B cell (primary cell): ENCODE results near the gene LGI4. TPM values are rescaled to one million over a fixed set of nuclear protein-coding genes. Genes with fewer than 3 reads are reported as not detected.

ENCODE experiments used
- ATAC-seq: fragments of 200-7000 bp; cut with Tn5 transposase; one replicate; pipeline ENCODE4 v1.10.0; 2021; ENCODE audit warnings: low read depth, mild to moderate bottlenecking, moderate number of reproducible peaks, moderate library complexity
- CTCF ChIA-PET: fragments of 350-600 bp; sonication (Branson Sonifier 250); formaldehyde crosslinking; loops from one replicate; lab custom pipeline; 2021; ENCODE audit warnings: antibody characterized with exemption, inconsistent platforms; lab: Charles Lee
- POLR2A ChIA-PET: fragments of 350-600 bp; sonication (Branson Sonifier 250); formaldehyde crosslinking; loops from one replicate; lab custom pipeline; 2021; ENCODE audit warnings: antibody characterized with exemption; lab: Charles Lee
- DNase-seq: peaks from one replicate; pipeline ENCODE4 v3.0.0; 2013
- H2AFZ ChIP-seq: 2 replicates; pipeline ENCODE4 v1.6.1; 2012; ENCODE audit warnings: mild to moderate bottlenecking, low read depth, low read length; ENCODE audit not compliant: insufficient read depth, poor library complexity, severe bottlenecking
- H3K27ac ChIP-seq, 2 donors: 1 replicate in 1 of 2; 2 replicates in 1 of 2; pipeline ENCODE4 v1.5.1; 2012 to 2013; ENCODE audit warnings: low read length in 2 of 2, mild to moderate bottlenecking in 2 of 2, moderate library complexity in 1 of 2
- H3K27me3 ChIP-seq, 4 experiments: fragments of 200-600 bp in 1 of 4; sonication (generic) in 1 of 4; replicated peaks in 1 of 4; 1 replicate in 2 of 4; 2 replicates in 2 of 4; pipeline versions ENCODE4 v1.6.1 to v1.7.0; 2013 to 2016; ENCODE audit warnings: low read length in 3 of 4, mild to moderate bottlenecking in 2 of 4, mixed read lengths in 1 of 4, moderate library complexity in 1 of 4; ENCODE audit not compliant: insufficient read depth in 4 of 4, control insufficient read depth in 3 of 4; ENCODE audit errors: control extremely low read depth in 1 of 4
- H3K36me3 ChIP-seq, 2 experiments: replicated peaks in 1 of 2; 1 replicate in 1 of 2; 2 replicates in 1 of 2; pipeline versions ENCODE4 v1.6.1 to v1.7.1; 2013; ENCODE audit warnings: low read length in 1 of 2; ENCODE audit not compliant: insufficient read depth in 2 of 2, control insufficient read depth in 1 of 2; ENCODE audit errors: control extremely low read depth in 1 of 2, extremely low read depth in 1 of 2
- H3K4me1 ChIP-seq, 2 donors: fragments of 200-600 bp in 1 of 2; sonication (generic) in 1 of 2; 1 replicate in 1 of 2; 2 replicates in 1 of 2; pipeline versions ENCODE4 v1.5.1 to v1.6.1; 2013 to 2017; ENCODE audit warnings: low read length in 2 of 2; ENCODE audit not compliant: control insufficient read depth in 2 of 2, insufficient read depth in 2 of 2
- H3K4me2 ChIP-seq: replicated peaks from 2 replicates; pipeline ENCODE3; 2012; ENCODE audit warnings: mild to moderate bottlenecking, low read depth, low read length; ENCODE audit not compliant: poor library complexity, severe bottlenecking
- H3K4me3 ChIP-seq, 5 experiments: fragments of 200-600 bp in 1 of 5; sonication (generic) in 1 of 5; 1 replicate in 3 of 5; 2 replicates in 2 of 5; pipeline versions ENCODE4 v1.5.1 to v1.7.0; 2011 to 2016; ENCODE audit warnings: low read length in 4 of 5, mild to moderate bottlenecking in 4 of 5, low read depth in 2 of 5, control low read depth in 1 of 5, moderate library complexity in 1 of 5; ENCODE audit not compliant: insufficient read depth in 1 of 5; ENCODE audit errors: control extremely low read depth in 1 of 5, extremely low read depth in 1 of 5
- H3K79me2 ChIP-seq: fragments of 200-600 bp; sonication (generic); one replicate; pipeline ENCODE4 v1.6.0; 2016; ENCODE audit warnings: low read length; ENCODE audit not compliant: control insufficient read depth, insufficient read depth
- H3K9ac ChIP-seq: fragments of 200-600 bp; sonication (generic); 2 replicates; pipeline ENCODE4 v1.6.1; 2017; ENCODE audit warnings: mild to moderate bottlenecking, low read length, moderate library complexity
- H3K9me3 ChIP-seq, 3 donors: one replicate each; pipeline versions ENCODE4 v1.6.1 to v1.7.1; 2013; ENCODE audit warnings: low read length in 2 of 3; ENCODE audit not compliant: control insufficient read depth in 2 of 3, insufficient read depth in 1 of 3; ENCODE audit errors: control extremely low read depth in 1 of 3
- H4K20me1 ChIP-seq: 2 replicates; pipeline ENCODE4 v1.6.0; 2012; ENCODE audit warnings: mild to moderate bottlenecking, low read length; ENCODE audit not compliant: insufficient read depth, control insufficient read depth, poor library complexity, severe bottlenecking
- H3K27ac Mint-ChIP-seq: one replicate; pipeline ENCODE4 v1.8.0; 2021; ENCODE audit warnings: mixed read lengths
- H3K27me3 Mint-ChIP-seq: one replicate; pipeline ENCODE4 v1.8.0; 2021; ENCODE audit warnings: mixed read lengths
- H3K4me1 Mint-ChIP-seq: one replicate; pipeline ENCODE4 v1.8.0; 2021; ENCODE audit warnings: mixed read lengths
- H3K4me3 Mint-ChIP-seq: one replicate; pipeline ENCODE4 v1.8.0; 2021; ENCODE audit warnings: mixed read lengths
- H3K9me3 Mint-ChIP-seq: one replicate; pipeline ENCODE4 v1.8.0; 2022; ENCODE audit warnings: mixed read lengths; ENCODE audit not compliant: insufficient read depth
- EZH2 ChIP-seq: IDR thresholded peaks from 2 replicates; pipeline ENCODE4 v1.6.1; 2012; ENCODE audit warnings: borderline replicate concordance, low read depth, mild to moderate bottlenecking, moderate library complexity, low read length; ENCODE audit not compliant: insufficient read depth, poor library complexity, severe bottlenecking
- WGBS: methylation state at CpG from one replicate; pipeline ENCODE4 v1.1.5; 2013; ENCODE audit warnings: missing lambda C conversion rate; ENCODE audit not compliant: insufficient coverage; 5-methylcytosine and 5-hydroxymethylcytosine counted together
- intact Hi-C: fragments of 100-400 bp; cut with micrococcal nuclease; formaldehyde crosslinking; loops from one replicate; pipeline ENCODE4 v1.10.0; 2022
- polyA plus RNA-seq: library from polyadenylated mRNA; depleted of rRNA; stranded (reverse); fragments of >200 nt; gene quantifications from 2 replicates; pipeline ENCODE4 v1.2.3, GENCODE V29; 2012
- total RNA-seq, 2 donors: library from RNA; stranded (reverse); fragments of 120-200 nt in 1 of 2; gene quantifications; 1 replicate in 1 of 2; 2 replicates in 1 of 2; pipeline versions ENCODE4 v1.2.3 to v1.2.4, GENCODE V29; 2013 to 2022
- TF ChIP-seq, protein P1 (sequence below): fragments of 200-600 bp; IDR thresholded peaks from one replicate; pipeline ENCODE4 v1.8.0; 2022; ENCODE audit warnings: antibody characterized with exemption, mild to moderate bottlenecking

The LGI4 gene
- total and polyA plus RNA-seq, 2 donors (not counting 1 experiment from before 2014, with no cell fraction given), result 0.40 to 0.59 TPM

- DNase-seq (no peak), ATAC-seq (no peak)
- ChIA-PET POLR2A (interaction anchor here (0.7 kb wide), 1 partner anchor 1744 kb away, joined by 3 read pairs; no protein-coding TSS in a partner anchor), CTCF (interaction anchor here (0.7 to 1.7 kb wide), 2 partner anchors 46 to 545 kb away, joined by 4 to 5 read pairs; no protein-coding TSS in a partner anchor)
- Histone ChIP-seq H4K20me1 (no peaks in the 10 kb centered on the region), H2AFZ (no peak overlapping the region), H3K36me3 (no peaks in the 10 kb centered on the region), H3K4me2 (no peak overlapping the region), H3K4me1 (peaks cover 7 to 9% of the 10 kb centered on the region in 2 donors), H3K79me2 (no peaks in the 10 kb centered on the region), H3K9me3 (peaks cover 0 to 4% (median 0%) of the 10 kb centered on the region in 3 donors), H3K4me3 (no peak overlapping the region), H3K27ac (no peak overlapping the region), H3K27me3 (peaks cover 0 to 27% (median 2%) of the 10 kb centered on the region in 4 experiments), H3K9ac (no peak overlapping the region)
- Mint-ChIP-seq H3K27ac (no peak overlapping the region), H3K9me3 (no peaks in the 10 kb centered on the region), H3K27me3 (peaks cover 11% of the 10 kb centered on the region), H3K4me1 (peaks cover 8% of the 10 kb centered on the region), H3K4me3 (no peak overlapping the region)
- TF ChIP-seq, protein P1, sequence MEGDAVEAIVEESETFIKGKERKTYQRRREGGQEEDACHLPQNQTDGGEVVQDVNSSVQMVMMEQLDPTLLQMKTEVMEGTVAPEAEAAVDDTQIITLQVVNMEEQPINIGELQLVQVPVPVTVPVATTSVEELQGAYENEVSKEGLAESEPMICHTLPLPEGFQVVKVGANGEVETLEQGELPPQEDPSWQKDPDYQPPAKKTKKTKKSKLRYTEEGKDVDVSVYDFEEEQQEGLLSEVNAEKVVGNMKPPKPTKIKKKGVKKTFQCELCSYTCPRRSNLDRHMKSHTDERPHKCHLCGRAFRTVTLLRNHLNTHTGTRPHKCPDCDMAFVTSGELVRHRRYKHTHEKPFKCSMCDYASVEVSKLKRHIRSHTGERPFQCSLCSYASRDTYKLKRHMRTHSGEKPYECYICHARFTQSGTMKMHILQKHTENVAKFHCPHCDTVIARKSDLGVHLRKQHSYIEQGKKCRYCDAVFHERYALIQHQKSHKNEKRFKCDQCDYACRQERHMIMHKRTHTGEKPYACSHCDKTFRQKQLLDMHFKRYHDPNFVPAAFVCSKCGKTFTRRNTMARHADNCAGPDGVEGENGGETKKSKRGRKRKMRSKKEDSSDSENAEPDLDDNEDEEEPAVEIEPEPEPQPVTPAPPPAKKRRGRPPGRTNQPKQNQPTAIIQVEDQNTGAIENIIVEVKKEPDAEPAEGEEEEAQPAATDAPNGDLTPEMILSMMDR, result no peak
- TF ChIP-seq EZH2, result no peak
- intact Hi-C loops, result no loop called here
- WGBS, result 85% methylated on average over 13 of the region's 15 CpGs
These were observed 21.7 kb downstream of the LGI4 start for GRCh38 chr19:35112995-35113688.

DNA sequence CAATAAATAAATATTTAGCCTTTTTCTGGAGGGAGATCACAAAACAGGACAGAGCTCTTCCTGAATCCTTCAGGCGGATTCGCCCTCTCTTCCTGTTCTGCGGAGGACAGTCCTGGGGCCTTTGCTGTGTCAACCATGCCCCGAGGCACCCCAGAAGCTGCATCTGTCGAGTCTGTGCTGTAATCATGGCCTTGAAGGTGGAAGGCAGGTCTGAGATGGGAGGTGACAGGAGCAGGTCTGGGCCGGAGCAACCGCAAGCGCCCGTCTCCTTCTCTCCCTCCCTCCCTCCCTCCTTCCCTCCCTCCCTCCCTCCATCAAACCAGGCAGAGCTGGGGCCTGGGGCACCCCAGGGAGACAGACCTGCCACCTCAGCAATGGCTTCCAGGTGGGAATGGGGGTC, 23.9 kb downstream of the LGI4 start:
- Histone ChIP-seq H3K36me3 (no peaks in the 10 kb centered on the region), H4K20me1 (no peaks in the 10 kb centered on the region), H3K4me2 (no peak overlapping the region), H3K4me3 (no peak overlapping the region), H3K79me2 (no peaks in the 10 kb centered on the region), H3K9ac (no peak overlapping the region), H2AFZ (no peak overlapping the region), H3K9me3 (peaks cover 0 to 8% (median 0%) of the 10 kb centered on the region in 3 donors), H3K4me1 (peaks cover 7 to 9% of the 10 kb centered on the region in 2 donors), H3K27me3 (peaks cover 0 to 27% (median 2%) of the 10 kb centered on the region in 4 experiments), H3K27ac (no peak overlapping the region)
- intact Hi-C loops, result no loop called here
- H3K9me3 Mint-ChIP-seq, result no peaks in the 10 kb centered on the region
- WGBS, result 87% methylated on average over 4 of the region's 9 CpGs
- H3K27me3 Mint-ChIP-seq, result peaks cover 11% of the 10 kb centered on the region
- CTCF ChIA-PET, result interaction anchor here (0.7 to 1.0 kb wide), 4 partner anchors 13 to 104 kb away, joined by 3 read pairs; no protein-coding TSS in a partner anchor
- H3K27ac Mint-ChIP-seq, result no peak overlapping the region
- POLR2A ChIA-PET, result no interaction called here
- TF ChIP-seq, protein P1, result no peak
- no peak for TF ChIP-seq EZH2
- DNase-seq, result no peak
- no peak for ATAC-seq
- H3K4me1 Mint-ChIP-seq, result peaks cover 8% of the 10 kb centered on the region
- no peak overlapping the region for H3K4me3 Mint-ChIP-seq
